Stomach (tissue), 9 donors: ENCODE measurements around the gene PRDM16. TPM values are rescaled to one million over a fixed set of nuclear protein-coding genes. Genes with fewer than 3 reads are reported as not detected.

ENCODE experiments used
- DNase-seq, 2 donors: peaks; one replicate each; pipeline versions ENCODE4 v3.0.0 to v3.0.0-alpha.2; 2013 to 2019
- H3K27ac ChIP-seq, 5 donors: fragments of 200-600 bp in 4 of 5; sonication (generic) in 4 of 5; one replicate each; pipeline ENCODE4 v1.5.1; 2013 to 2019; ENCODE audit warnings: mild to moderate bottlenecking in 1 of 5, moderate library complexity in 1 of 5
- H3K27me3 ChIP-seq, 3 donors: fragments of 200-600 bp; sonication (generic); one replicate each; pipeline ENCODE4 v1.5.1; 2017 to 2019; ENCODE audit warnings: mixed run types in 1 of 3
- H3K36me3 ChIP-seq, 4 donors: fragments of 200-600 bp; sonication (generic); 1 replicate in 3 of 4; 2 replicates in 1 of 4; pipeline ENCODE4 v1.5.1; 2016 to 2019
- H3K4me1 ChIP-seq, 4 donors: fragments of 200-600 bp; sonication (generic); one replicate each; pipeline ENCODE4 v1.5.1; 2016 to 2019
- H3K4me3 ChIP-seq, 4 donors: fragments of 200-600 bp; sonication (generic) in 3 of 4; one replicate each; pipeline ENCODE4 v1.5.1; 2016 to 2019; ENCODE audit warnings: mild to moderate bottlenecking in 1 of 4
- H3K9me3 ChIP-seq, 4 donors: fragments of 200-600 bp; sonication (generic); one replicate each; pipeline ENCODE4 v1.5.1; 2016 to 2019
- EP300 ChIP-seq: sonication (generic); formaldehyde crosslinking; IDR thresholded peaks from one replicate; pipeline ENCODE4 v1.6.1; 2017; ENCODE audit warnings: antibody characterized with exemption
- POLR2A ChIP-seq, 4 donors: fragments of 450-650 bp; IDR thresholded peaks; one replicate each; pipeline ENCODE4 v1.6.1; 2016; ENCODE audit warnings: antibody characterized with exemption in 4 of 4, control low read depth in 2 of 4, mild to moderate bottlenecking in 1 of 4, moderate library complexity in 1 of 4
- POLR2AphosphoS5 ChIP-seq, 3 donors: sonication (generic); formaldehyde crosslinking; IDR thresholded peaks; one replicate each; pipeline ENCODE4 v1.6.1; 2016; ENCODE audit warnings: antibody characterized with exemption in 3 of 3
- WGBS, 5 donors: extraction: QIAGEN DNeasy Blood & Tissue Kit in 3 of 5; methylation state at CpG; one replicate each; pipeline versions ENCODE4 v1.1.5 to v1.1.7; 2013 to 2018; 5-methylcytosine and 5-hydroxymethylcytosine counted together
- intact Hi-C: fragments of 100-400 bp; cut with DNase I; formaldehyde crosslinking; loops from one replicate; pipeline ENCODE4 v1.15.1; 2023; ENCODE audit warnings: low total_unique reads
- polyA plus RNA-seq, 3 donors: library from polyadenylated mRNA; stranded (reverse); fragments of 200-250 nt; gene quantifications; one replicate each; pipeline ENCODE4 v1.2.3, GENCODE V29; 2013
- total RNA-seq, 5 donors: library from RNA; depleted of rRNA; stranded (reverse); fragments of >200 nt; gene quantifications; one replicate each; pipeline versions ENCODE4 v1.1.0 to v1.2.3, GENCODE V29; 2014 to 2016
- TF ChIP-seq, protein P1 (sequence below), 7 experiments: fragments of 450-650 bp in 4 of 7; fragments of 200-600 bp in 3 of 7; sonication (generic) in 3 of 7; IDR thresholded peaks; one replicate each; pipeline ENCODE4 v1.5.1; 2016 to 2019; ENCODE audit warnings: antibody characterized with exemption in 7 of 7, control low read depth in 2 of 7, mild to moderate bottlenecking in 1 of 7
- donor health status: healthy with polysubstance abuse.
- donor health status: Bipolar disorder and iron deficiency.
- donor health status: healthy.

PRDM16 gene
- total and polyA plus RNA-seq, 8 donors, result 0.29 to 222 (median 15.8) TPM

DNA sequence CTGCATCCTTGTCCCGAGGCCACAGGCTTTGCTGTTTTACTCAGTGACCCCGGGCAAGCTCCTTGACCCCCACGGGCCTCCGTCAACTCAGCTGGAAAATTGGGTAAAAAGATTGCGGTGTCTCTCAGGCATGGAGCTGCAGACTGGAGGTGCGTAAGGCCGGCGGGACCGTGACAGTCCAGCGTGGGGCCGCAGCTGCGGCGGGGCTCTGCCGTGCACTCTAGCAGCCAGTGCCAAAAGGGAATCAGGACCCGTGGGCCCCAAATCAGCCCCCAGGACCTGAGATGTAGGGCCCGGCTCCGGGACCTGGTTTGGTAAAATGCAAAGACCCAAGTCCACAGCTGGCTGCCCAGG lies 158.3 kb downstream of the PRDM16 start:
- DNase-seq, result no peak
- no peaks in the 10 kb centered on the region for H3K36me3 ChIP-seq
- H3K27ac ChIP-seq, result no peak overlapping the region
- H3K4me3 ChIP-seq, result no peak overlapping the region
- intact Hi-C loops, result no loop called here
- no peaks in the 10 kb centered on the region for H3K9me3 ChIP-seq
- WGBS, 5 donors, result 84 to 90% (median 89%) methylated on average over 13 to 17 of the region's 17 CpGs
- peaks cover 0 to 23% (median 0%) of the 10 kb centered on the region in 3 donors for H3K27me3 ChIP-seq
- TF ChIP-seq POLR2AphosphoS5 (IDR thresholded peaks at IDR 0.05), result no peak
- TF ChIP-seq EP300, result no peak
- TF ChIP-seq, protein P1, sequence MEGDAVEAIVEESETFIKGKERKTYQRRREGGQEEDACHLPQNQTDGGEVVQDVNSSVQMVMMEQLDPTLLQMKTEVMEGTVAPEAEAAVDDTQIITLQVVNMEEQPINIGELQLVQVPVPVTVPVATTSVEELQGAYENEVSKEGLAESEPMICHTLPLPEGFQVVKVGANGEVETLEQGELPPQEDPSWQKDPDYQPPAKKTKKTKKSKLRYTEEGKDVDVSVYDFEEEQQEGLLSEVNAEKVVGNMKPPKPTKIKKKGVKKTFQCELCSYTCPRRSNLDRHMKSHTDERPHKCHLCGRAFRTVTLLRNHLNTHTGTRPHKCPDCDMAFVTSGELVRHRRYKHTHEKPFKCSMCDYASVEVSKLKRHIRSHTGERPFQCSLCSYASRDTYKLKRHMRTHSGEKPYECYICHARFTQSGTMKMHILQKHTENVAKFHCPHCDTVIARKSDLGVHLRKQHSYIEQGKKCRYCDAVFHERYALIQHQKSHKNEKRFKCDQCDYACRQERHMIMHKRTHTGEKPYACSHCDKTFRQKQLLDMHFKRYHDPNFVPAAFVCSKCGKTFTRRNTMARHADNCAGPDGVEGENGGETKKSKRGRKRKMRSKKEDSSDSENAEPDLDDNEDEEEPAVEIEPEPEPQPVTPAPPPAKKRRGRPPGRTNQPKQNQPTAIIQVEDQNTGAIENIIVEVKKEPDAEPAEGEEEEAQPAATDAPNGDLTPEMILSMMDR (IDR thresholded peaks at IDR 0.05), result no peak
- no peak for TF ChIP-seq POLR2A (IDR thresholded peaks at IDR 0.05)
- peaks cover 6 to 23% (median 15%) of the 10 kb centered on the region in 4 donors for H3K4me1 ChIP-seq

- Histone ChIP-seq H3K9me3 (no peaks in the 10 kb centered on the region), H3K36me3 (no peaks in the 10 kb centered on the region), H3K4me1 (peaks cover under 1 to 17% (median 9%) of the 10 kb centered on the region in 4 donors), H3K27ac (no peak overlapping the region), H3K4me3 (no peak overlapping the region), H3K27me3 (peaks cover 0 to 23% (median 0%) of the 10 kb centered on the region in 3 donors)
- intact Hi-C loops, result no loop called here
- WGBS, 5 donors, result 91 to 94% (median 93%) methylated on average over 20 of the region's 20 CpGs
- DNase-seq, result no peak
- TF ChIP-seq, protein P1 (IDR thresholded peaks at IDR 0.05), result no peak
- TF ChIP-seq POLR2AphosphoS5 (IDR thresholded peaks at IDR 0.05) (no peak), POLR2A (IDR thresholded peaks at IDR 0.05) (no peak), EP300 (no peak)
These were observed 158.9 kb downstream of the PRDM16 start for GRCh38 chr1:3227893-3228292.

GRCh38 chr1:3229081-3229725 lies 160.2 kb downstream of the PRDM16 start:
- no peak for DNase-seq
- intact Hi-C loops, result no loop called here
- Histone ChIP-seq H3K4me3 (no peak overlapping the region), H3K9me3 (no peaks in the 10 kb centered on the region), H3K4me1 (peaks cover 0 to 8% (median 3%) of the 10 kb centered on the region in 4 donors), H3K36me3 (no peaks in the 10 kb centered on the region), H3K27ac (no peak overlapping the region), H3K27me3 (peaks cover 0 to 23% (median 0%) of the 10 kb centered on the region in 3 donors)
- 77 to 84% (median 80%) methylated on average over 14 of the region's 14 CpGs for WGBS, 5 donors
- TF ChIP-seq POLR2AphosphoS5 (IDR thresholded peaks at IDR 0.05) (no peak), POLR2A (IDR thresholded peaks at IDR 0.05) (no peak), EP300 (no peak)
- TF ChIP-seq, protein P1 (IDR thresholded peaks at IDR 0.05), result no peak

DNA sequence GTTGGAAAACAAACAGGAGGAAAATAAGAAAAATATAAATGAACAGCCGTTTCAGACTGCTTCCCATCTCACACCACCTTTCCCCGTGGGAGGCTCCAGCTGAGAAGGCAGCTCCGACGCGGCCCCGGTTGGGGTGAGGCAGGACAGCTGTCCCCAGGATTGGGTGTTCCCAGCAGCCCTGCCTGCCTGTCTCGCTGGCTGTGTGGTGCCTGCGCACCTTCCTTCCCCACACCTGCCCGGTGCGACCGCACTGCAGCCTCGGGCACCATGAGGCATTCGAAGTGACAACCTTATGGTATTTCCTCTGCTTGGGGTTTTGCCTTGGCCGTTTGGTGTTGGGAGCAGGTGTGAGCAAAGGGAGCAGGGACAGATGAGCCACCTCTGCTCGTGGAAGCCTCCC lies 161.6 kb downstream of the PRDM16 start:
- H3K4me3 ChIP-seq, result no peak overlapping the region
- peaks cover 0 to 8% (median 3%) of the 10 kb centered on the region in 4 donors for H3K4me1 ChIP-seq
- no peak for DNase-seq
- intact Hi-C loops, result no loop called here
- TF ChIP-seq EP300, result no peak
- TF ChIP-seq, protein P1 (IDR thresholded peaks at IDR 0.05), result no peak
- no peak for TF ChIP-seq POLR2AphosphoS5 (IDR thresholded peaks at IDR 0.05)
- no peak for TF ChIP-seq POLR2A (IDR thresholded peaks at IDR 0.05)
- H3K9me3 ChIP-seq, result no peaks in the 10 kb centered on the region
- H3K27ac ChIP-seq, result no peak overlapping the region
- H3K27me3 ChIP-seq, result peaks cover 0 to 20% (median 0%) of the 10 kb centered on the region in 3 donors
- WGBS, 5 donors, result 77 to 88% (median 87%) methylated on average over 15 of the region's 15 CpGs
- no peaks in the 10 kb centered on the region for H3K36me3 ChIP-seq
